K562 (cell line): ENCODE data around the gene PIP5K1B. TPM values are rescaled to one million over a fixed set of nuclear protein-coding genes. Genes with fewer than 3 reads are reported as not detected.

Source experiments
- ATAC-seq: fragments of 200-7000 bp; cut with Tn5 transposase; 3 replicates; pipeline ENCODE4 v1.9.1; 2020; ENCODE audit warnings: moderate library complexity
- BruUV-seq: library from RNA; stranded (reverse); fragments of 400-500 nt; replicated peaks from 2 replicates; lab custom pipeline; 2021; lab: Mats Ljungman, UMichigan
- CTCF ChIA-PET: fragments of 300-600 bp; formaldehyde crosslinking; extraction: SDS; loops from one replicate; lab custom pipeline; 2021; ENCODE audit warnings: low intra/inter-chr PET ratio; lab: Yijun Ruan, JAX
- POLR2A ChIA-PET: fragments of 300-600, 350-650 bp; sonication (Branson Sonifier 250); formaldehyde crosslinking; extraction: SDS; loops from one replicate; lab custom pipeline; 2021; ENCODE audit warnings: antibody characterized with exemption, inconsistent platforms; lab: Yijun Ruan, JAX
- DNase-seq, 4 experiments: peaks; one replicate each; pipeline versions ENCODE4 v3.0.0 to v3.0.0-alpha.2; 2011 to 2018; ENCODE audit warnings: low spot score in 3 of 4, mixed read lengths in 3 of 4; ENCODE audit errors: extremely low read depth in 1 of 4
- FAIRE-seq: peaks from 2 replicates; lab custom pipeline; 2011; peaks lifted over from hg19 to GRCh38; lab: Jason Lieb, UNC
- H2AFZ ChIP-seq: 2 replicates; pipeline ENCODE4 v1.6.0; 2011; ENCODE audit warnings: low read depth, low read length, control low read depth, inconsistent platforms
- H3K27ac ChIP-seq: fragments of 200-600 bp; 3 replicates; pipeline ENCODE4 v1.8.0; 2011; ENCODE audit warnings: low read depth, mild to moderate bottlenecking, control low read depth, inconsistent platforms, low read length, moderate library complexity, mixed read lengths; ENCODE audit errors: extremely low read depth
- H3K27me3 ChIP-seq, 2 experiments: fragments of 300-600 bp in 1 of 2; 2 replicates in 1 of 2; 3 replicates in 1 of 2; pipeline versions ENCODE4 v1.6.0 to v1.8.0; 2011; ENCODE audit warnings: inconsistent platforms in 2 of 2, low read length in 2 of 2, mild to moderate bottlenecking in 1 of 2, mixed read lengths in 1 of 2, moderate library complexity in 1 of 2; ENCODE audit not compliant: control insufficient read depth in 2 of 2, insufficient read depth in 2 of 2
- H3K36me3 ChIP-seq: fragments of 300-600 bp; 3 replicates; pipeline ENCODE4 v1.8.0; 2011; ENCODE audit warnings: mild to moderate bottlenecking, low read length, inconsistent platforms; ENCODE audit not compliant: control insufficient read depth, insufficient read depth
- H3K4me1 ChIP-seq, 2 experiments: fragments of 200-600 bp in 1 of 2; replicated peaks in 1 of 2; 2 replicates in 1 of 2; 3 replicates in 1 of 2; pipeline versions ENCODE4 v1.5.1 to v1.8.0; 2011; ENCODE audit warnings: inconsistent platforms in 2 of 2, low read length in 2 of 2, mild to moderate bottlenecking in 1 of 2, mixed read lengths in 1 of 2, moderate library complexity in 1 of 2; ENCODE audit not compliant: control insufficient read depth in 2 of 2, insufficient read depth in 2 of 2
- H3K4me2 ChIP-seq: 2 replicates; pipeline ENCODE4 v1.6.1; 2011; ENCODE audit warnings: low read length, control low read depth, inconsistent platforms, mixed read lengths; ENCODE audit not compliant: insufficient read depth
- H3K4me3 ChIP-seq: fragments of 200-600 bp; sonication (generic), shearing (Covaris generic); 2 replicates; pipeline ENCODE4 v1.5.1; 2016; ENCODE audit warnings: control low read depth, inconsistent platforms
- H3K79me2 ChIP-seq: fragments of 200-600 bp; 3 replicates; pipeline ENCODE4 v1.8.0; 2011; ENCODE audit warnings: low read length, inconsistent platforms; ENCODE audit not compliant: control insufficient read depth, insufficient read depth
- H3K9ac ChIP-seq, 2 experiments: 2 replicates each; pipeline versions ENCODE4 v1.6.0 to v1.6.1; 2011; ENCODE audit warnings: low read depth in 2 of 2, low read length in 2 of 2, control low read depth in 1 of 2, inconsistent platforms in 1 of 2, mild to moderate bottlenecking in 1 of 2, mixed read lengths in 1 of 2; ENCODE audit not compliant: insufficient read depth in 1 of 2
- H3K9me1 ChIP-seq: one replicate; pipeline ENCODE4 v1.6.0; 2011; ENCODE audit warnings: inconsistent platforms, mild to moderate bottlenecking, low read length, moderate library complexity; ENCODE audit not compliant: control insufficient read depth, insufficient read depth
- H3K9me3 ChIP-seq: replicated peaks from 2 replicates; pipeline ENCODE4 v1.5.1; 2011; ENCODE audit warnings: low read depth, low read length, inconsistent platforms; ENCODE audit not compliant: control insufficient read depth, insufficient read depth
- H4K20me1 ChIP-seq: replicated peaks from 2 replicates; pipeline ENCODE4 v1.6.1; 2011; ENCODE audit warnings: low read length, inconsistent platforms, mixed read lengths; ENCODE audit not compliant: control insufficient read depth, insufficient read depth
- CHD1 ChIP-seq: fragments of 200-600 bp; sonication (generic); IDR thresholded peaks from one replicate; pipeline ENCODE4 v1.6.1; 2012; ENCODE audit warnings: mild to moderate bottlenecking, moderate library complexity, low read length, inconsistent platforms
- HMG20A ChIP-seq: fragments of 450-650 bp; formaldehyde crosslinking; conservative IDR thresholded peaks from 2 replicates; pipeline ENCODE4 v1.4.0; 2020; ENCODE audit warnings: mild to moderate bottlenecking, mixed read lengths
- HNRNPL ChIP-seq: fragments of 200-400 bp; formaldehyde crosslinking; IDR thresholded peaks from 2 replicates; pipeline ENCODE4 v1.6.1; 2017; ENCODE audit warnings: low read depth, mild to moderate bottlenecking, low read length
- NCOR1 ChIP-seq: fragments of 450-650 bp; IDR thresholded peaks from 2 replicates; pipeline ENCODE4 v1.6.1; 2016; ENCODE audit warnings: mild to moderate bottlenecking, moderate library complexity
- NFE2L1 ChIP-seq: fragments of 450-650 bp; IDR thresholded peaks from 2 replicates; pipeline ENCODE4 v1.6.1; 2016; ENCODE audit warnings: missing genetic modification characterization, low read depth, mild to moderate bottlenecking, missing compliant biosample characterization, moderate library complexity, borderline replicate concordance
- RBFOX2 ChIP-seq: fragments of 200-400 bp; formaldehyde crosslinking; IDR thresholded peaks from 2 replicates; pipeline ENCODE4 v1.6.1; 2017; ENCODE audit warnings: low read depth, mild to moderate bottlenecking, low read length, moderate library complexity
- SRSF9 ChIP-seq: fragments of 200-400 bp; formaldehyde crosslinking; IDR thresholded peaks from 2 replicates; pipeline ENCODE4 v1.6.1; 2017; ENCODE audit warnings: low read depth, low read length, borderline replicate concordance
- TRIM24 ChIP-seq, 2 experiments: fragments of 450-650 bp; IDR thresholded peaks; 2 replicates each; pipeline ENCODE4 v1.6.1; 2016
- ZKSCAN8 ChIP-seq: fragments of 200-800 bp; sonication (Bioruptor generic); IDR thresholded peaks from 2 replicates; pipeline ENCODE4 v1.6.1; 2016; ENCODE audit warnings: missing genetic modification characterization, missing compliant biosample characterization
- WGBS: fragments of 100-300 bp; shearing (Covaris generic); methylation state at CpG from one replicate; pipeline ENCODE4 v1.1.6; 2016; ENCODE audit warnings: low coverage, mixed read lengths; ENCODE audit not compliant: insufficient coverage; ENCODE audit errors: missing lambda C conversion rate; 5-methylcytosine and 5-hydroxymethylcytosine counted together
- in situ Hi-C: fragments of 300-500 bp; cut with MboI; formaldehyde crosslinking; loops from 4 replicates; pipeline ENCODE4 v1.15.0; 2018; ENCODE audit warnings: inconsistent platforms, mixed read lengths
- intact Hi-C: fragments of 100-400 bp; cut with micrococcal nuclease; formaldehyde crosslinking; loops from 2 replicates; pipeline ENCODE4 v1.14.2; 2022
- polyA plus RNA-seq, 8 experiments: library from polyadenylated mRNA; depleted of rRNA in 4 of 8; stranded (reverse) in 5 of 8; unstranded in 3 of 8; fragments of >200 nt; fragmentation: Nextera tagmentation in 2 of 8; fragmentation: Illumina TruSeq in 1 of 8; extraction: Ambion mirVana in 2 of 8; extraction: Trizol in 1 of 8; gene quantifications; 2 replicates each; pipeline versions ENCODE4 v1.2.1 to v1.2.3, GENCODE V29; 2011 to 2014; ENCODE audit warnings: inconsistent platforms in 1 of 8, missing spikeins in 1 of 8
- total RNA-seq, 7 experiments: library from RNA; depleted of rRNA in 6 of 7; stranded (reverse); fragments of >200 nt in 6 of 7; fragmentation: Illumina TruSeq in 2 of 7; extraction: Trizol in 2 of 7; gene quantifications; 2 replicates each; pipeline versions ENCODE4 v1.2.1 to v1.2.3, GENCODE V29; 2011 to 2021; ENCODE audit warnings: low replicate concordance in 1 of 7
- TF ChIP-seq, protein P1 (sequence below), 2 experiments: fragments of 450-650 bp in 1 of 2; sonication (generic) in 1 of 2; formaldehyde crosslinking; conservative IDR thresholded peaks; 2 replicates each; pipeline versions ENCODE4 v1.4.0 to v1.8.1; 2020 to 2022; ENCODE audit warnings: mild to moderate bottlenecking in 1 of 2, missing genetic modification reagents in 1 of 2
- TF ChIP-seq, protein P2 (sequence below): fragments of 450-650 bp; IDR thresholded peaks from 2 replicates; pipeline ENCODE4 v1.6.1; 2016; ENCODE audit warnings: mild to moderate bottlenecking
- TF ChIP-seq, protein P3 (sequence below): conservative IDR thresholded peaks from 2 replicates; pipeline ENCODE4 v1.6.1; 2011; ENCODE audit warnings: low read depth, mild to moderate bottlenecking, low read length; ENCODE audit not compliant: control insufficient read depth

The PIP5K1B gene
- total and polyA plus RNA-seq, 9 of the 15 experiments (the other 6 are each of a cell fraction or from before 2014, with no cell fraction given) = 3.1 to 12.9 (median 7.4) TPM

DNA sequence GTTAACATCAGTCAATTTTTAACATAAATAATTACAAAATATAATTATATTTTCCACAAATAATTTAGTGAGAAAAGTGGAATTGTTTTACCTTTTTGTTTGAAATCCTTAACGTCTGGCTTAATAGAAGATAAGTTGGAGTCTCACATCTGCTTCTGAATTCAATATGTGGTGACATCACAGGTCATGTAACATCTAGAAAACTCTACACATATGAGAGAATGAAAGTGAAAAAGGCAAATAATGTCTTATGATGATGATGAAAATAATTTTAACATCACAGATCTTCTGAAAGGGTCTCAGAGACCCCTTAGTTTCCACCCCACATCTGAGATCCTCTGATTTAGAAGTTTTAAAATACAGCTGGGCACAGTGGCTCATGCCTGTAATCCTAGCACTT is 227.4 kb downstream of the PIP5K1B start (continued):
- TF ChIP-seq, protein P1, sequence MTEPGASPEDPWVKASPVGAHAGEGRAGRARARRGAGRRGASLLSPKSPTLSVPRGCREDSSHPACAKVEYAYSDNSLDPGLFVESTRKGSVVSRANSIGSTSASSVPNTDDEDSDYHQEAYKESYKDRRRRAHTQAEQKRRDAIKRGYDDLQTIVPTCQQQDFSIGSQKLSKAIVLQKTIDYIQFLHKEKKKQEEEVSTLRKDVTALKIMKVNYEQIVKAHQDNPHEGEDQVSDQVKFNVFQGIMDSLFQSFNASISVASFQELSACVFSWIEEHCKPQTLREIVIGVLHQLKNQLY (CRISPR knock-in tag; conservative IDR thresholded peaks at IDR 0.05) = no peak
- TF ChIP-seq, protein P2, sequence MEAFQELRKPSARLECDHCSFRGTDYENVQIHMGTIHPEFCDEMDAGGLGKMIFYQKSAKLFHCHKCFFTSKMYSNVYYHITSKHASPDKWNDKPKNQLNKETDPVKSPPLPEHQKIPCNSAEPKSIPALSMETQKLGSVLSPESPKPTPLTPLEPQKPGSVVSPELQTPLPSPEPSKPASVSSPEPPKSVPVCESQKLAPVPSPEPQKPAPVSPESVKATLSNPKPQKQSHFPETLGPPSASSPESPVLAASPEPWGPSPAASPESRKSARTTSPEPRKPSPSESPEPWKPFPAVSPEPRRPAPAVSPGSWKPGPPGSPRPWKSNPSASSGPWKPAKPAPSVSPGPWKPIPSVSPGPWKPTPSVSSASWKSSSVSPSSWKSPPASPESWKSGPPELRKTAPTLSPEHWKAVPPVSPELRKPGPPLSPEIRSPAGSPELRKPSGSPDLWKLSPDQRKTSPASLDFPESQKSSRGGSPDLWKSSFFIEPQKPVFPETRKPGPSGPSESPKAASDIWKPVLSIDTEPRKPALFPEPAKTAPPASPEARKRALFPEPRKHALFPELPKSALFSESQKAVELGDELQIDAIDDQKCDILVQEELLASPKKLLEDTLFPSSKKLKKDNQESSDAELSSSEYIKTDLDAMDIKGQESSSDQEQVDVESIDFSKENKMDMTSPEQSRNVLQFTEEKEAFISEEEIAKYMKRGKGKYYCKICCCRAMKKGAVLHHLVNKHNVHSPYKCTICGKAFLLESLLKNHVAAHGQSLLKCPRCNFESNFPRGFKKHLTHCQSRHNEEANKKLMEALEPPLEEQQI = no peak
- TF ChIP-seq HMG20A (no peak), RBFOX2 (no peak)

DNA sequence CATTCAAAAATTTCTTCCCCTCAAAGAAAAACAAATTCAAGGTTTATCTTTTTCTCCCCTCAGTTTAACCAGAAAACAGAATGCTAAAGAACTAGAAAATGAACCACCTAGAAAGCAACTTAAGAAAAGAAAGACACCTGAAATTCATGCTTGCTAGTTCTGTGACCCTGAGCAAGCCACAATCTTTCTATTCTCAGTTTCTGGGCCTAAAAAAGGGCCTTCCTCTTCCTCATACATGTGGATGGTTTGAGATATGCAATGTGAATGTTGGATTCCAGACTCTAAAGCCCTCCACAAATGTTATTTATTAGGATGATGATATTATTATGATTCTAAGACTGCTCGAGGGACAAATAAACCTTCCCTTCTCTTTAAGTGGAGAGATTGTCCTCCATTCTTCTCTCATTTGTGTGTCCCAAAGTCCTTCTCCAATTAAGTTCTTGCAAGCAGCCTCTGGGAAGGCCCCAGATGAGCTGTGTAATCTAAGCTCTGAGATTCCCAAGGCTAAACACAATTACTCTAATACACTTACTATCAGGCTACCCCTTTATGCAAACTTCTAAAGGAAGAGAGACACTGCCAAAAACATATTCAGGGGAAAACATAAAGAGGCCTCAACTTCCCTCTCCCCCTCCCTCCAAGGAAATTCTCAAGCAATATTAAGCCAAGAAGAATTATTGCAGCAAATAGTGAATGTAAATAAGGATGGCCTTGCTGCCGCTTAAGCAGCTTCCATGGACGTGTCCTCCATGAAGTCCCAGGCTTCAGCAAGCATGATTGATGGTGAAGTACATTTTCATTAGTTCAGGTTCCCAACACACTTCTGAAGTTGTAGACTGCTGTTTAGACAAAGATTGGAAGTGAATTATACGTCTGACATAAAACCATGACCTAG is 228.6 kb downstream of the PIP5K1B start:
- Histone ChIP-seq H3K4me2 (no peak overlapping the region), H2AFZ (no peak overlapping the region), H3K4me3 (no peak overlapping the region), H3K4me1 (no peaks in the 10 kb centered on the region), H3K27ac (no peak overlapping the region), H3K9me1 (no peaks in the 10 kb centered on the region), H3K9me3 (no peaks in the 10 kb centered on the region), H4K20me1 (no peaks in the 10 kb centered on the region), H3K27me3 (no peaks in the 10 kb centered on the region), H3K79me2 (no peaks in the 10 kb centered on the region), H3K36me3 (no peaks in the 10 kb centered on the region), H3K9ac (no peak overlapping the region)
- FAIRE-seq (no peak), ATAC-seq (no peak), DNase-seq (no peak)
- in situ Hi-C loops = no loop called here
- POLR2A ChIA-PET = no interaction called here
- no TSS peak for BruUV-seq
- intact Hi-C loops = no loop called here
- CTCF ChIA-PET = no interaction called here
- 72% methylated on average over 4 of the region's 4 CpGs for WGBS
- no peak for TF ChIP-seq HNRNPL
- TF ChIP-seq, protein P3, sequence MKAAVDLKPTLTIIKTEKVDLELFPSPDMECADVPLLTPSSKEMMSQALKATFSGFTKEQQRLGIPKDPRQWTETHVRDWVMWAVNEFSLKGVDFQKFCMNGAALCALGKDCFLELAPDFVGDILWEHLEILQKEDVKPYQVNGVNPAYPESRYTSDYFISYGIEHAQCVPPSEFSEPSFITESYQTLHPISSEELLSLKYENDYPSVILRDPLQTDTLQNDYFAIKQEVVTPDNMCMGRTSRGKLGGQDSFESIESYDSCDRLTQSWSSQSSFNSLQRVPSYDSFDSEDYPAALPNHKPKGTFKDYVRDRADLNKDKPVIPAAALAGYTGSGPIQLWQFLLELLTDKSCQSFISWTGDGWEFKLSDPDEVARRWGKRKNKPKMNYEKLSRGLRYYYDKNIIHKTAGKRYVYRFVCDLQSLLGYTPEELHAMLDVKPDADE = no peak
- no peak for TF ChIP-seq ZKSCAN8 (CRISPR knock-in tag)
- TF ChIP-seq NCOR1 = no peak
- TF ChIP-seq CHD1 = no peak
- TF ChIP-seq TRIM24 (IDR thresholded peaks at IDR 0.05) = no peak
- no peak for TF ChIP-seq SRSF9
- no peak for TF ChIP-seq NFE2L1 (tag)
